ENCODE measurements around the gene NTRK3. TPM values are rescaled to one million over a fixed set of nuclear protein-coding genes. Genes with fewer than 3 reads are reported as not detected.

The NTRK3 gene
- total RNA-seq, 1 experiment from 2014 or later, result not detected

- BruUV-seq (replicated peaks), result no TSS peak
- no peaks in the 10 kb centered on the region for H3K4me1 Mint-ChIP-seq (ENCODE audit: insufficient read depth, unreplicated experiment)
- intact Hi-C loops (cut with micrococcal nuclease), result no loop called here
- no peak for DNase-seq (ENCODE audit: unreplicated experiment)
- no peaks in the 10 kb centered on the region for H3K36me3 Mint-ChIP-seq (ENCODE audit: insufficient read depth, unreplicated experiment)
- ChIA-PET POLR2A (no interaction called here), CTCF (interaction anchor here (0.6 to 2.1 kb wide), 5 partner anchors 10 to 1361 kb away, joined by 3 to 6 read pairs (median 4); no protein-coding TSS in a partner anchor)
- H3K27me3 Mint-ChIP-seq (ENCODE audit: insufficient read depth, unreplicated experiment), result no peaks in the 10 kb centered on the region
- no peak overlapping the region for H3K27ac Mint-ChIP-seq (ENCODE audit: low read depth, unreplicated experiment)
- no peak for TF ChIP-seq CTCF (IDR thresholded peaks at IDR 0.05; ENCODE audit: unreplicated experiment)
- H3K4me3 Mint-ChIP-seq (ENCODE audit: unreplicated experiment), result no peak overlapping the region
- peaks cover 36% of the 10 kb centered on the region for H3K9me3 Mint-ChIP-seq (ENCODE audit: unreplicated experiment)
Measured at GRCh38 chr15:88233921-88234320, 22.6 kb downstream of the NTRK3 start.

GRCh38 chr15:88232771-88233201 lies 23.8 kb downstream of the NTRK3 start:
- Mint-ChIP-seq H3K27me3 (ENCODE audit: insufficient read depth, unreplicated experiment) (no peaks in the 10 kb centered on the region), H3K4me1 (ENCODE audit: insufficient read depth, unreplicated experiment) (no peaks in the 10 kb centered on the region), H3K9me3 (ENCODE audit: unreplicated experiment) (peaks cover 47% of the 10 kb centered on the region), H3K27ac (ENCODE audit: low read depth, unreplicated experiment) (no peak overlapping the region), H3K36me3 (ENCODE audit: insufficient read depth, unreplicated experiment) (no peaks in the 10 kb centered on the region), H3K4me3 (ENCODE audit: unreplicated experiment) (no peak overlapping the region)
- no TSS peak for BruUV-seq (replicated peaks)
- ChIA-PET CTCF (interaction anchor here (0.6 to 0.7 kb wide), 2 partner anchors 8 to 12 kb away, joined by 3 to 4 read pairs; no protein-coding TSS in a partner anchor), POLR2A (no interaction called here)
- TF ChIP-seq CTCF (IDR thresholded peaks at IDR 0.05; ENCODE audit: unreplicated experiment), result no peak
- DNase-seq (ENCODE audit: unreplicated experiment), result no peak
- intact Hi-C loops (cut with micrococcal nuclease), result no loop called here

DNA sequence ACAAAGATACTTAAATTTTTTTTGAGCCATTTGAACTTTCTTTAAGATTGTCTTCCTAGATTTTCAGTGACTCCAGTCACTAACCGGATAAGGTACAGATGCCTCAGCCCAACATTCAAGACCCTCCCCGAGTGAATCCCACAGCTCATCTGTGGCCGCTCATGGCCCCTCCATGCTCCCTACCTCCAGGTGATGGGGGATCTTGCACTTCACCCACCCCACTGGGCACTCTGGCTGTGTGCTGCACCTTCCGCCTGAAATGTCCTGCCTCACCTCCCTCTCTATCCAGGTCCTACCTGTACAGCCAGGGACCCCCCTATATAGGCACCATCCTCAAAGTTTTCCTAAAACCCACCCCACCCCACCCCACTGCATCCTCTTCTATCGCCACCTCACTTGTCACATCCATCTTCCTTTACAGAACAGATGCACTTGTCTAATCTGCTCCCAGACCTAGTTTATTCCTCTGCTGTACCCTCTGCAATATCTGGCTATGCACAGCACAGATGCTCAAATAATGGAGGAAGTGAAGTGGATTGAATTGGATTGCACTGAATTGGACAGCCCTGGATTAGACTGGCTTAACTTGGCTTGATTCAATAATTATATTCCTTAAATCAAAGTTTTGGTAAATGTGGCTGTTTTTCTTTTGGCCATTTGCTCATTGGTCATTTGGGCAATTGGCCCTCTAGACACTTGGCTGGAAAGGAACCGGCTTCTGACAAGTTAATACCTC lies 24.5 kb downstream of the NTRK3 start:
- intact Hi-C loops (cut with micrococcal nuclease), result no loop called here
- TF ChIP-seq CTCF (IDR thresholded peaks at IDR 0.05; ENCODE audit: unreplicated experiment), result no peak
- BruUV-seq (replicated peaks), result no TSS peak
- Mint-ChIP-seq H3K36me3 (ENCODE audit: insufficient read depth, unreplicated experiment) (no peaks in the 10 kb centered on the region), H3K27me3 (ENCODE audit: insufficient read depth, unreplicated experiment) (no peaks in the 10 kb centered on the region), H3K9me3 (ENCODE audit: unreplicated experiment) (peaks cover 46% of the 10 kb centered on the region), H3K4me1 (ENCODE audit: insufficient read depth, unreplicated experiment) (no peaks in the 10 kb centered on the region), H3K4me3 (ENCODE audit: unreplicated experiment) (no peak overlapping the region), H3K27ac (ENCODE audit: low read depth, unreplicated experiment) (no peak overlapping the region)
- POLR2A ChIA-PET, result no interaction called here
- CTCF ChIA-PET, result interaction anchor here (0.7 kb wide), 3 partner anchors 12 to 261 kb away, joined by 3 to 4 read pairs (median 3); no protein-coding TSS in a partner anchor
- DNase-seq (ENCODE audit: unreplicated experiment), result no peak

- H3K27me3 Mint-ChIP-seq (ENCODE audit: insufficient read depth, unreplicated experiment), result no peaks in the 10 kb centered on the region
- no peaks in the 10 kb centered on the region for H3K4me1 Mint-ChIP-seq (ENCODE audit: insufficient read depth, unreplicated experiment)
- DNase-seq (ENCODE audit: unreplicated experiment), result no peak
- no peaks in the 10 kb centered on the region for H3K36me3 Mint-ChIP-seq (ENCODE audit: insufficient read depth, unreplicated experiment)
- BruUV-seq (replicated peaks), result no TSS peak
- H3K27ac Mint-ChIP-seq (ENCODE audit: low read depth, unreplicated experiment), result no peak overlapping the region
- no peak for TF ChIP-seq CTCF (IDR thresholded peaks at IDR 0.05; ENCODE audit: unreplicated experiment)
- no peak overlapping the region for H3K4me3 Mint-ChIP-seq (ENCODE audit: unreplicated experiment)
- CTCF ChIA-PET, result interaction anchor here (1.1 kb wide), 1 partner anchor 10 kb away, joined by 4 read pairs; no protein-coding TSS in a partner anchor
- intact Hi-C loops (cut with micrococcal nuclease), result no loop called here
- POLR2A ChIA-PET, result no interaction called here
- peaks cover 41% of the 10 kb centered on the region for H3K9me3 Mint-ChIP-seq (ENCODE audit: unreplicated experiment)
Measured at GRCh38 chr15:88230823-88231222, 25.7 kb downstream of the NTRK3 start.

Data from MCF 10A (cell line).